Fibroblast of gingiva (primary cell): Measurements from ENCODE around the gene GNB1.
"Not testable (repeated sequence)": the region's sequence is repeated elsewhere in the genome, so short reads cannot be mapped to it uniquely, and the experiment has no call there.

ENCODE experiments used
- DNase-seq: peaks from one replicate; pipeline ENCODE4 v3.0.0-alpha.2; 2011; ENCODE audit warnings: low read depth

Gene GNB1

DNA sequence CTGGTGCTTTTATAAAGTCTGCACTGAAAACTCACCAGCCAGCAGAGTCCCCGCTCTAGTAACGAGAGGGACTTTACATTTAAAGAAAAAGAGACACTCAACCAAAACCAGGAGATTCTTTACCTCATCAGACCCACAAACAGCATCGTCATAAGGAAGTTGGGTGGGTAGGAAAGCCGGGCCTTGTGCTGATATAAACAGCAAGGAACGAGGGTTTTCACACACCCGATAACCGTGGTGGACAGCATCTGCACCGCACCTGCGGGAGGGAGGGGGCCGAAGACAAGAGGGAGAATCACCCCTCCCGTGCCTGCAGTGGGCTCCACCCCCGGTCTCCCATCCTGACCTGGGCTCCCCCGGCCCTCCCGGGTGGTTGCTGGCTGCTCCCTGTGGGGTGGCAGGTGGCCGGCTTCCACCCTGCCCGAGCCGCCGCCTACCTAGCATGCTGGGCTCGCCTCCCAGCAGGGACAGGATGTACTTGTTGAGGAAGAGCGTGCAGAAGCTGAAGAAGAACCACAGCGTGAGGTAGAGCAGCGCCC lies 152.0 kb downstream of the GNB1 start:
- DNase-seq = not testable (repeated sequence)

- DNase-seq = not testable (repeated sequence)
Observed at GRCh38 chr1:1737675-1738590, 153.0 kb downstream of the GNB1 start.
